Choroid plexus epithelial cell (primary cell): ENCODE measurements around the gene PFDN4.

Experiments used
- DNase-seq: peaks from one replicate; pipeline ENCODE4 v3.0.0-alpha.2; 2010; ENCODE audit warnings: low read depth
- H3K4me3 ChIP-seq: 2 replicates; pipeline ENCODE4 v1.5.1; 2011; ENCODE audit warnings: low read depth, mild to moderate bottlenecking, control low read depth, low read length, moderate library complexity
- TF ChIP-seq, protein P1 (sequence below): conservative IDR thresholded peaks from 2 replicates; pipeline ENCODE4 v1.5.1; 2011; ENCODE audit warnings: low read depth, mild to moderate bottlenecking, control low read depth, inconsistent platforms, low read length, moderate library complexity

The PFDN4 gene

DNA sequence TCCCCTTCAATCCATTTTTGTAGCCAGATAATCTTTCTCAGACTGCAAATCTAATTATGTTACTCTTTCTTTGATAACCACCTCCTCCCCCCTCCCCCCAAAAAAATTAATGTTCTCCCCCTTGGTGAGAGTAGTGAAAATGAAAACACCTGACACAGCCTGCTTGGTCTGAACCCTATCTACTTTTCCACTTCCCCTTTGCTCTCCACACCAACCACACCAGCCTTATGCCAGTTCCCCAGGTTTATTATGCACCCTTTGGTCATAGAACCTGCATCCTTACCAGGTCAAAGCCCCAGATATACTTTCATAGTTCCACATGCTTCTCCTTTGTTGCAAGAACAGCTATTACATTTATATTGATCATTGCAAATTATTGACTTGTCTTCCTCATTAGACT, 19.4 kb downstream of the PFDN4 start:
- DNase-seq: no peak
- no peak overlapping the region for H3K4me3 ChIP-seq
- TF ChIP-seq, protein P1, sequence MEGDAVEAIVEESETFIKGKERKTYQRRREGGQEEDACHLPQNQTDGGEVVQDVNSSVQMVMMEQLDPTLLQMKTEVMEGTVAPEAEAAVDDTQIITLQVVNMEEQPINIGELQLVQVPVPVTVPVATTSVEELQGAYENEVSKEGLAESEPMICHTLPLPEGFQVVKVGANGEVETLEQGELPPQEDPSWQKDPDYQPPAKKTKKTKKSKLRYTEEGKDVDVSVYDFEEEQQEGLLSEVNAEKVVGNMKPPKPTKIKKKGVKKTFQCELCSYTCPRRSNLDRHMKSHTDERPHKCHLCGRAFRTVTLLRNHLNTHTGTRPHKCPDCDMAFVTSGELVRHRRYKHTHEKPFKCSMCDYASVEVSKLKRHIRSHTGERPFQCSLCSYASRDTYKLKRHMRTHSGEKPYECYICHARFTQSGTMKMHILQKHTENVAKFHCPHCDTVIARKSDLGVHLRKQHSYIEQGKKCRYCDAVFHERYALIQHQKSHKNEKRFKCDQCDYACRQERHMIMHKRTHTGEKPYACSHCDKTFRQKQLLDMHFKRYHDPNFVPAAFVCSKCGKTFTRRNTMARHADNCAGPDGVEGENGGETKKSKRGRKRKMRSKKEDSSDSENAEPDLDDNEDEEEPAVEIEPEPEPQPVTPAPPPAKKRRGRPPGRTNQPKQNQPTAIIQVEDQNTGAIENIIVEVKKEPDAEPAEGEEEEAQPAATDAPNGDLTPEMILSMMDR: no peak

DNA sequence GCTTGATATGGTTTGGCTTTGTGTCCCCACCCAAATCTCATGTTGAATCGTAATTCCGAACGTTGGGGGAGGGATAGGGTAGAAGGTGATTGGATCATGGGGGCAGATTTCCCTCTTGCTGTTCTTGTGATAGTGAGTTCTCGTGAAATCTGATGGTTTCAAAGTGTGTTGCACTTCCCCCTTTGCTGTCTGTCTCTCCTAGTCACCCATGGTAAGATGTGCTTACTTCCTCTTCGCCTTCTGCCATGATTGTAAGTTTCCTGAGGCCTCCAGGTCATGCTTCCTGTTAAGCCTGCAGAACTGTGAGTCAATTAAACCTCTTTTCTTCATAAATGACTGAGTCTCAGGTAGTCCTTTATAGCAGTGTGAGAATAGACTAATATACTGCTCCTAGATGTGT, 19.9 kb downstream of the PFDN4 start:
- TF ChIP-seq, protein P1: no peak
- no peak for DNase-seq
- no peak overlapping the region for H3K4me3 ChIP-seq

DNA sequence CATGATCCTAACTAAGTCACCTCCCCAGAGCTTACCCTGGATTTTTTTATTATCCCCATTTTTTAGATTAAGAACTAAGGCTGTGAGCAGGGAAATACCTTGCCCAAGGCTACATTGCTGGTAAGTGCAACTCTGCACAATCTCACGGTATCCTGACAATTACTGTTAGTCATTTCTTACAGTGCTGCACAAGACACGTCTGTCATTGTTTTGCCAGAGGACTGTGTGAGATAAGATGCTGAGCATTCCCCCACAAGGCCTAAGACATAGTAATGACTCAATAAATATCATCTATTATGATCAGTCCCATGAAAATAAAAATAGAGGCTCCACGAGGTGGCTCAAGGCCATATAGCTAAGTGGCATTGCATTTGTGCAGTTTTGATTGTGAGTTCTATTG, 21.0 kb downstream of the PFDN4 start:
- TF ChIP-seq, protein P1: no peak
- DNase-seq: no peak
- H3K4me3 ChIP-seq: no peak overlapping the region

DNA sequence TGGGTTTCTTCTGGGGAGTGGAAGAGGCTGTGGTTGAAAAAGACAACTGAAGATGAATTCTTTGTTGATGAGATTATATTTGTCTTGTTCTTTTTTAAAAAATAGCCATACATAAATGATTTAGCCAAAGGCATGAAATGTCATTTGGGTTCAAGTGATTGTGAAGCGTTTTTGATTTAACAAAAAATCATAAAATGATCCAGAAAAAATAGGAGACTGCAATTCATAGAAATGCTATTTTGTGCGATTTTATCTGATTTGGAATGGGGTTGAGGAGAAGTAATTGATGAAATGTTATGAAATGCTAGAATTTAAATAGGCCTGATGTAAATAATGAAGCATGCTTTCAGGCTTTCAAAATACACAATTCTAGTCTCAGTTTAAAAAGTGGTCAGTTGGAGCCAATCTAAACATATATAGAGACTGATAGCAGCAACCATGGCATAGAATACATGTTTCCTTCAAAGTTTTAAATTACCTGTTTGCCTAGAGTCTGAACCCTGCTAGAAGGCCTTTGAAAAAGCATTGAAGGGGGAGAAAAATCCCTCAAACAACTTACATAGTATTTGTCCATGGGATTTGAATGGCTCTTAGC, 21.8 kb downstream of the PFDN4 start:
- TF ChIP-seq, protein P1: no peak
- DNase-seq: no peak
- H3K4me3 ChIP-seq: no peak overlapping the region

DNA sequence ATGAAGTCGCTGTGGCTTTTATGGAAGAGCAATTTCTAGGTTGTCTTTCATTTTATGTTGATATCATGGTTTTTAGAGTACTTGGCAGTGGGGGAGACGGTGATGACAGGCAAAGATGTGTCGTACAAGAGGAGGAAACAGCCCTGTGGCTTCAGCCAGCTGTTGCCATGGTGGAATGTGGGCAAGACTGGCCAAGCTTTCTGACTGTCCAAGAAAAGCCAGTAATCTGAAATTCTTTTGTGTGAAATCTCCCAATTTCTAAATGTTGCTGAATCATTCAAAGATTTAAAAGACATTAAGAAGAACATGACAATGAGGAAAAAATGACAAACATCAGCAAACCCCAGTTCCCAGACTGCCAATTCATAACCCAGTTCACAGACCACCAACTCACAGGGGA, 23.1 kb downstream of the PFDN4 start:
- no peak for DNase-seq
- no peak overlapping the region for H3K4me3 ChIP-seq
- TF ChIP-seq, protein P1: no peak

DNA sequence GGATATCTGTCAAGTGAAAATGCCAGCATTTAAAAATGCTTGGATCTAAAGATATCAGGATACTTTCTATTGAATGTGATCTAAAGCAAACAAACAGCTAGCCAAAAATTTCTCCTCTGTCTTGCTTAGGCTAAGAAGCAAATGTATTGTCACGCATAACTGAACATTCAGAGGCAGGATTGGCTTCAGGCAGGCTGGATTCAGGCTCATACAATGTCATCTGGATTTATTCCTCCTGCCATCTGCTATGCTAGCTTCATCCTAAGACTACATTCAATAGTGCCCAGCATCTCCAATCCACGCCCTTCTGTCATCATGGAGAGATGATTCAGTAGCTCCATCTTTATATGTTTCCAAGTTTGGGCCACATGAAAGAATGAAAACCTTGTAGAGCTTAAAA, 27.1 kb downstream of the PFDN4 start:
- TF ChIP-seq, protein P1: no peak
- DNase-seq: no peak
- no peak overlapping the region for H3K4me3 ChIP-seq
